ENCODE data around the gene TANC1.

GRCh38 chr2:158997037-158997790, 28.8 kb downstream of the TANC1 start:
- TF ChIP-seq TAF1 (IDR thresholded peaks at IDR 0.05; ENCODE audit: borderline replicate concordance, low read depth, low read length) (no peak), POLR2AphosphoS5 (IDR thresholded peaks at IDR 0.05; ENCODE audit: low read depth, low read length) (no peak)

Data from GM12892 (cell line).